HL-60 (cell line): ENCODE measurements around the gene FBXO21.

Experiments used
- GABPA ChIP-seq: IDR thresholded peaks from 2 replicates; pipeline ENCODE4 v1.6.1; 2012; ENCODE audit warnings: low read depth
- POLR2AphosphoS5 ChIP-seq: IDR thresholded peaks from 2 replicates; pipeline ENCODE4 v1.6.1; 2012; ENCODE audit warnings: low read depth
- SPI1 ChIP-seq: IDR thresholded peaks from 2 replicates; pipeline ENCODE4 v1.6.1; 2012; ENCODE audit warnings: low read depth, mild to moderate bottlenecking, borderline replicate concordance
- TF ChIP-seq, protein P1 (sequence below): IDR thresholded peaks from one replicate; pipeline ENCODE4 v1.5.1; 2011; ENCODE audit warnings: low read length, control low read depth, inconsistent platforms; ENCODE audit not compliant: insufficient read depth
- TF ChIP-seq, protein P2 (sequence below): IDR thresholded peaks from 2 replicates; pipeline ENCODE4 v1.6.1; 2012; ENCODE audit warnings: low read depth; ENCODE audit not compliant: insufficient replicate concordance

DNA sequence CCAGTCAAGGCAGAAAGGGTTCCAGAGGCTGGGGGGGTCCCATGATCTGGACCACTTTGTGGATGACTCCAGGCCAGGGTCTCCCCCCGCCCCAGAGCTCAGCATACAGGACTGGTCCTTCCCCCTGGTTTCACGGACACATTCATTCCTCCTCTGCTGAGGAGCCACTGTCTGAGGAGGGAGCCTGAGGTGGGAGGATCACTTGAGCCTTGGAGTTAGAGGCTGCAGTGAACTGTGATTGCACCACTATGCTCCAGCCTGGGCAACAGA lies 97.8 kb downstream of the FBXO21 start:
- TF ChIP-seq, protein P1, sequence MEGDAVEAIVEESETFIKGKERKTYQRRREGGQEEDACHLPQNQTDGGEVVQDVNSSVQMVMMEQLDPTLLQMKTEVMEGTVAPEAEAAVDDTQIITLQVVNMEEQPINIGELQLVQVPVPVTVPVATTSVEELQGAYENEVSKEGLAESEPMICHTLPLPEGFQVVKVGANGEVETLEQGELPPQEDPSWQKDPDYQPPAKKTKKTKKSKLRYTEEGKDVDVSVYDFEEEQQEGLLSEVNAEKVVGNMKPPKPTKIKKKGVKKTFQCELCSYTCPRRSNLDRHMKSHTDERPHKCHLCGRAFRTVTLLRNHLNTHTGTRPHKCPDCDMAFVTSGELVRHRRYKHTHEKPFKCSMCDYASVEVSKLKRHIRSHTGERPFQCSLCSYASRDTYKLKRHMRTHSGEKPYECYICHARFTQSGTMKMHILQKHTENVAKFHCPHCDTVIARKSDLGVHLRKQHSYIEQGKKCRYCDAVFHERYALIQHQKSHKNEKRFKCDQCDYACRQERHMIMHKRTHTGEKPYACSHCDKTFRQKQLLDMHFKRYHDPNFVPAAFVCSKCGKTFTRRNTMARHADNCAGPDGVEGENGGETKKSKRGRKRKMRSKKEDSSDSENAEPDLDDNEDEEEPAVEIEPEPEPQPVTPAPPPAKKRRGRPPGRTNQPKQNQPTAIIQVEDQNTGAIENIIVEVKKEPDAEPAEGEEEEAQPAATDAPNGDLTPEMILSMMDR: no peak
- TF ChIP-seq POLR2AphosphoS5: no peak
- TF ChIP-seq, protein P2, sequence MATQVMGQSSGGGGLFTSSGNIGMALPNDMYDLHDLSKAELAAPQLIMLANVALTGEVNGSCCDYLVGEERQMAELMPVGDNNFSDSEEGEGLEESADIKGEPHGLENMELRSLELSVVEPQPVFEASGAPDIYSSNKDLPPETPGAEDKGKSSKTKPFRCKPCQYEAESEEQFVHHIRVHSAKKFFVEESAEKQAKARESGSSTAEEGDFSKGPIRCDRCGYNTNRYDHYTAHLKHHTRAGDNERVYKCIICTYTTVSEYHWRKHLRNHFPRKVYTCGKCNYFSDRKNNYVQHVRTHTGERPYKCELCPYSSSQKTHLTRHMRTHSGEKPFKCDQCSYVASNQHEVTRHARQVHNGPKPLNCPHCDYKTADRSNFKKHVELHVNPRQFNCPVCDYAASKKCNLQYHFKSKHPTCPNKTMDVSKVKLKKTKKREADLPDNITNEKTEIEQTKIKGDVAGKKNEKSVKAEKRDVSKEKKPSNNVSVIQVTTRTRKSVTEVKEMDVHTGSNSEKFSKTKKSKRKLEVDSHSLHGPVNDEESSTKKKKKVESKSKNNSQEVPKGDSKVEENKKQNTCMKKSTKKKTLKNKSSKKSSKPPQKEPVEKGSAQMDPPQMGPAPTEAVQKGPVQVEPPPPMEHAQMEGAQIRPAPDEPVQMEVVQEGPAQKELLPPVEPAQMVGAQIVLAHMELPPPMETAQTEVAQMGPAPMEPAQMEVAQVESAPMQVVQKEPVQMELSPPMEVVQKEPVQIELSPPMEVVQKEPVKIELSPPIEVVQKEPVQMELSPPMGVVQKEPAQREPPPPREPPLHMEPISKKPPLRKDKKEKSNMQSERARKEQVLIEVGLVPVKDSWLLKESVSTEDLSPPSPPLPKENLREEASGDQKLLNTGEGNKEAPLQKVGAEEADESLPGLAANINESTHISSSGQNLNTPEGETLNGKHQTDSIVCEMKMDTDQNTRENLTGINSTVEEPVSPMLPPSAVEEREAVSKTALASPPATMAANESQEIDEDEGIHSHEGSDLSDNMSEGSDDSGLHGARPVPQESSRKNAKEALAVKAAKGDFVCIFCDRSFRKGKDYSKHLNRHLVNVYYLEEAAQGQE: no peak
- TF ChIP-seq SPI1: no peak
- TF ChIP-seq GABPA: no peak
